GM18907 (cell line): Measurements from ENCODE around the gene EIF4B.
"Not testable (repeated sequence)": the region's sequence is repeated elsewhere in the genome, so short reads cannot be mapped to it uniquely, and the experiment has no call there.

ENCODE experiments used
- ATAC-seq: cut with Tn5 transposase; IDR thresholded peaks from one replicate; pipeline ENCODE4 v1.9.1; 2021; ENCODE audit warnings: mild to moderate bottlenecking, moderate library complexity; ENCODE audit not compliant: unreplicated experiment

The EIF4B gene, protein sequence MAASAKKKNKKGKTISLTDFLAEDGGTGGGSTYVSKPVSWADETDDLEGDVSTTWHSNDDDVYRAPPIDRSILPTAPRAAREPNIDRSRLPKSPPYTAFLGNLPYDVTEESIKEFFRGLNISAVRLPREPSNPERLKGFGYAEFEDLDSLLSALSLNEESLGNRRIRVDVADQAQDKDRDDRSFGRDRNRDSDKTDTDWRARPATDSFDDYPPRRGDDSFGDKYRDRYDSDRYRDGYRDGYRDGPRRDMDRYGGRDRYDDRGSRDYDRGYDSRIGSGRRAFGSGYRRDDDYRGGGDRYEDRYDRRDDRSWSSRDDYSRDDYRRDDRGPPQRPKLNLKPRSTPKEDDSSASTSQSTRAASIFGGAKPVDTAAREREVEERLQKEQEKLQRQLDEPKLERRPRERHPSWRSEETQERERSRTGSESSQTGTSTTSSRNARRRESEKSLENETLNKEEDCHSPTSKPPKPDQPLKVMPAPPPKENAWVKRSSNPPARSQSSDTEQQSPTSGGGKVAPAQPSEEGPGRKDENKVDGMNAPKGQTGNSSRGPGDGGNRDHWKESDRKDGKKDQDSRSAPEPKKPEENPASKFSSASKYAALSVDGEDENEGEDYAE

DNA sequence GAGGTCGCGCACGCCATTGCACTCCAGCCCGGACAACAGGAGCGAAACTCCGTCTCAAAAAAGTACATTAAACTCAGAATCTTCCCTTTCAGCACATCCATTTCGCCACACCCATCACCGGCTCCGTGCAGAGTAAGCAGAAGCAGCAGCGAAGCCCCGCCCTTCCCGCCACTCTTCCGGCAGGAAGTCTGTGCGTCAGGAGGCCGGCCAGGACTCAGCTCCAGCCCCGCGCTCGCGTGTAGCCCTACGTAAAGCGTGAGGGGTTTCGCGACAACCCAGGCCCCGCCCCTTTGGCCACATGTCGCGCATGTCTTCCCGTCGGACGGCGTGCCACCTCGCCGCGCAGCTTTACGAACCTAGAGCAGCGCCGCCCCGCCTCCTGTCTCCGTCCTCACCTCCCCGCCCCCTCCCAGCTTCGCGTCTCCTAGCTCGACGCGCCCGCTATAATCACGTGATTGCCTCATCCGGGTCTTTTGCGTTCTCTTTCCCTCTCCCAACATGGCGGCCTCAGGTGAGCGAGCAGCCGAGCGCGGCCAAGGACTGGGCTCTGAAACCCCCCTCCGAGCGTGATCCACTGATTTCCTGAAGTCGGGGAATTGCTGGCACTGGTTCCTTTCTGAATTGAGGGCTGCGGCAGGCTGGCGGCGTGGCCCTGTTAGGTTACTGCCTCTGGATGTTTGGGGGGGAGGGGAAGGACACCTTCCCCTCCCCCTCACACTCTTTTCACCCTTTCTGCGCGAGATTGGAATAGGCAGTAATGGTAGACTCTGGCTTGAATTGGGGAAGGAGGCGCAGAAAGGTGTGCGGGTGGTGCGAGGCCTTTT lies at the start of gene EIF4B:
Gene EIF4B, plus strand, starts transcription at position 471 of the 824 bp plus-strand sequence. Its CDS starts 28 bp downstream, at position 499.
- peak; percentile 93 for ATAC-seq

DNA sequence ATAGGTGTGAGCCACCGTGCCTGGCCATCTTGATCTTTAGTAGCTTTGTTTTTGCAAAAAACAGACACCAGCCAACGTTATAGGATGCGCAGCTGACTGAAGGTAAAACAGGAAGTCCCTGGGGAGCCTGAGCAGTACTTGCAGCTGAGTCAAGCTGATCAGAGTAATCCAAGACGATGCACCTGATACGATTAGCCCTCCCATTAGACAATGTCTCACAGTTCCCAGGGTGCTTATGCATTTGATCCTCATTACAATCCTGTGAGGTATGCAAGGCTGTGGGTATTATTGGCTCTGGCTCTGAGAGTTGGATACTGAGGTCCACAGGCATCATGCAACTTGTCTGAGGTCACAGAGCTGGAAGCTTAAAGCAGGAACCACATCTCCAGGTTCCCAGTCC lies 49.3 kb upstream of the EIF4B start:
- ATAC-seq, result no peak

DNA sequence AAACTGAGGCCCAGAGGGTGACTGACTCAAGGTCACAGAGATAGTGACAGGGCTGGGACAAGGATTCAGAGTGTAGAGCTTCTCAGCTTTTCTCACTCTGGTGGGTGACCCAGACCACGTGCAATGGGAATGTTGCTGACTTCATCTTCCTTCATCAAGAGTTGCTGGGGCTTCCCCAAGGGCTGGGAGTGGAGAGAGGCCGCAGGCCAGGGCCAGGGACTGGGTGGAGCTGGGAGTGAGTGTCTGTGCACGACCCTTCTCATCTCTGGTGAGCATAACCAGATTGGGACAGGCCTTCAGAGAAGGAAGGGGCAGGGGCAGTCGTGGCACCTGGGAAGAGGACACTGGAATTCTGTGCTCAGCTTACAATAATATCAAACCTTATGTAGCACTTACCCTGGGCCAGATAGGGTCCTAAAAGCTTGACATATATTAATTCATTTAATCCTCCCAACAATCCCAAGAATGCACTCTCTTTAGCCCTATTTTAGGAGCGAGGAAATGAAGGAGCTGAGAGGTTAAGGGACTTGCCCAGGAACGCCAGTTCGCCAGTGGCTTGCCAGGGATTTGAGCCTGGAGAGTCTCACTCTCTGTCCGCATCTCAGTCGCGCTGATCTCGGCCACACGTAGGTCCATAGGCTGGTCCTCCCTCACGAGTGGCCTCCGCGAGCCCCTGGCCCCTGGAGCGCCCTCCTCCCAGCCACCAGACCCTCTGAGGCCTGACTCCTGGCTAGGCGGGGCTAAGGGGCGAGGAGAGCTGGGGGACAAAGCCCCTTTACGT lies 41.5 kb upstream of the EIF4B start:
- no peak for ATAC-seq

DNA sequence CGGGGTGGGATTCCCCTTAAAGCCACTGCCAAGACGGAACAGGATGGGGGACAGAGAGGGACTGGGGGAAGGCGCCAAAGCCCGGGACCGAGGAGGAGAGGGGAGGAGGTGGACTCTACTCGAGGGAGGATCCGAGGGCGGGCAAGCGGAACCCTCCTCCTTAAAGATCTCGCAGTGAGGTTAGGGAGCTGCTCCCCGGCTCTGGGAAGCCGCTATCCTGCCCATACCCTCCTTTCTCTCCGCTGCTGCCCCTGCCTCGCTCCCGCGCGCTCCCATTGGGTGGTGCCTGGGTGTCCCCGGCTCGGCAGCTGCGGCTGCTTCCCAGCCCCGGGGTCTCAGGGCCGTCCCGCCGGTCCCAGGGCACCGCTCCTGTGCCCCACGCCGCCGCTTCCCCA lies 40.9 kb upstream of the EIF4B start:
- ATAC-seq, result no peak

DNA sequence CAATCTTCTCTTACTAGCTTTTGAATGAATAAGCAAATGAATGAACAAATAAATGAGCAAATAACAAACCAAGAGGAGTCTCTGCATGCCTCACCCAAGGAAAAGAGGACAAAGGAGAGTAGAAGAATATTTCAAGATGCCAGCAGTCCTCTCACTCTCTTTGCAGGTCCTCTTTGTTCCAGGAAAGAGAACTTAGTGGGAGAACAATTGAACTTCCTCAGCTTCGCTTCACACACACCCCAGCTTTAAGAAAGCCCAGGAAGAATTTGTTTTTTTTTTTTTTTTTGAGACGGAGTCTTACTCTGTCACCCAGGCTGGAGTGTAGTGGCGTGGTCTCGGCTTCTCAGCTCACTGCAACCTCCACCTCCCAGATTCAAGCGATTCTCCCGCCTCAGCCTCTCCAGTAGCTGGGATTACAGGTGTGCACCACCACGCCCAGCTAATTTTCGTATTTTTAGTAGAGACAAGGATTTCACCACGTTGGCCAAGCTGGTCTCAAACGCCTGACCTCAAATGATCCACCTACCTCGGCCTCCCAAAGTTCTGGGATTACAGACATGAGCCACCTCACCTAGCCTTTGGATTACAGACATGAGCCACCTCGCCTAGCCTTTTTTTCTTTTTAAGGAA lies 37.0 kb upstream of the EIF4B start:
- no peak for ATAC-seq

DNA sequence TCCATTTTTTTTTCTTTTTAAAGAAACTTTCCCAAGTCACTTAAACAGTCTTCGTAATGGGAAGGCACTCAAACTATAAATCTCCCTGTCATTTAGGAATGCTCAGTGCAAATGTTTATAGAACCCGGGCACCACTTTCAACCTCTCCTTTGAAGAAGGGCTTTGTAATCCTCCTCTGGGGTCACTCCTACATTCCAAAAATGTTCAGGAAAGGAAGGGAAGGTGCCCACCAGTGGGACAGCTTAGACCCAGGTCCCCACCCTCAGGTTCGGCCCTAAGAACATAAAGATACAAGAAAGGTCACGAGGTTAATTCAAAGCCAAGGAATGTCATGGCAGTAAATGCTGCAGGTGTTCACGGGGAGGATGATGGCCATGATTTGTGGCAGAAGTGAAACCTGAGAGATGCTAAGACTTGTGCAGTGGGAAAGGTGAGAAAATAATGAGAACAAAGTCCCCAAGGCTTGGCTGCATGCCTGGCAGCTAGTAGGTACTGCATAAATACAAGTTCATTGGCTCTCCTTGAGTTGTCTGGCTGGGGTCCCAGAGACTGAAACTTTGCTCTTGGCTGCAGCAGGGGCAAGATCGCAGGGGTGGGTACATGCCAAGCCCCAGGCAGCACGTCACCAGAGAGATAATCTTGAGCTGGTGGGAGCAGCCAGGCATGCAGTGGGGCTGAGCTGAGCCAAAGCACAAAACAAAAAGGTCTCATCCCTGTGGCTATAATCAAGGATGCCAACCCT lies 36.3 kb upstream of the EIF4B start:
- no peak for ATAC-seq

DNA sequence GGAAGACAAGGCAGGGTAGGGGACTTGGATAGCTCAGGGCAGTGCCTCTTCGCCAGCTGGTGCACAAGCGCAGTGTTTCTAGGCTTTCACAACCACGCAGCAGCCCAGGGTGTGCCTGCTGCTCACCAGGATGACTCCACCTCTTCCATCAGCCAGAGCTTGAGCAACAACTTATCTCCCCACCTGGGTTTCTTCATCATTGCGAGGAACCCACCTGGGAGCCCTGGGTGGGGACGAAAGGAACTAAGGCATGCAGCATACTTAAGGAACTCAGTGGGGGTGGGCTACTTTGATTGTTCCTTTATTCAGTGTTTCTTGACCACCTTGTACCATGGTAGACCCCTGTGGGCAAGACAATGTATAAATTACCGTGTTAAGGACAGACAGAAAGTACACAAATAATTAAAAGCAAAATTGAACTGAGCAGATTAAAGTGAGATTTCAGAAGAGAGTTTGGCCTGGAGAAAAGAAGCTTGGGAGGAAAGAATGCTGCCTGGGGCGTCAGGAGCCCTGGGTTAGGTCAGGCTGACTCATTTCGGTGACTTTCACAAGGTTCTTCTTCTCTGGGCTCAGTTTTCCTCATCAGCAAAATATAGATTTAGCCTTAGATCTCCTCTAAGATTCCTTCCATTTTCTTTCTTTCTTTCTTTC lies 34.5 kb upstream of the EIF4B start:
- ATAC-seq, result no peak

DNA sequence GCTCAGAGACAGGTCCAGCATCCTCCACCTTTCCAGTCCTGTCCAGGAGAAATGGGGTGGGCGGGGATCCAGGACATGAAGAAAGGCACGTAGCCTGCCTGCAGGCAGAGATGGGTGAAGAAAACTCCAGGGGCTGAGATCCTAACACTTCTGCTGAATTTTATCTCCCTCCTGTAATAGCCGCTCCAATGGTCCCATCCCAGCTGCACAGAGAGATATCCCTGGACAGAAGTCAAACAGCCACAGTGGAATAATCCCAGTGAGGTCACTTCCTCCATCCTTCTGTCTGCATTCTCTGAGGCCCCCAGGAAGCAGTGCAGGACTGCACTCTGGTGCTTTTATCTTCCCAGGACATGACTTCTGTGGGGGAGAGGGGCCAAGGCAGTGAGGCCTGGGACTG lies 31.1 kb upstream of the EIF4B start:
- ATAC-seq, result no peak

DNA sequence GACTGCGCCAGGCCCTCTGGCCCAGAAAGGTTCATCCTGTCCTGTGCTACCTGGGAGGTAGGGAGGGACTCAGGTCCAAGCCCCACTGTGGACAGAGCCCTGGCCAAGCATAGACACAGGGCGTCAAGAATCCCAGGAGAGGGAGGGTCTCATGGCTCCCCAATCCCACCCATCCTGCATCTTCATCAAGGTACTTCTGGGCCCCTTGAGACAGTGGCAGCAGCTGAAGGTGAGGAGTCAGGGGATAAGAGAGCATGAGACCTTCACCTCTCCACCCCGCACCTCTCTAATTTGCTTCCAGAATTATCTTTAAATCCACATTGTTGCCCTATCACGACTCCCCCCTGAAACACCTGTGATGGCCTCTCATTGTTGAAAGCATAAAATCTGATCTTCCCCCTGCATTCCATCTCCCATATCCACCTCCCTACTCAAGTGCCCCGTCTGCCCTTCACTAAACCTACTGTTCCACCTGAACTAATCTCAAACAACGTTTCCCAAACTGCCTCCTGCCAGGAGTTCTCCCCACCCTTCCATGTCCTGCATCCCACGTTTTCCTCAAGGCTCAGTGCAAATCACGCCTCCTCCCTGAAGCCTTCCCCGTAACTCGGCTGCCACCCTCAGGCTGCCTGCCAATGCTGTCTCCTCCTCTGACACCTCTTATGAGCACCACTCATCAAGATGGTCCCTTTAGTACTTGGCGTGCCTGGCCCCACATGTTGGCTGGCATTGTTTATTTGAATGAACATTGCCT lies 30.3 kb upstream of the EIF4B start:
- ATAC-seq, result no peak

DNA sequence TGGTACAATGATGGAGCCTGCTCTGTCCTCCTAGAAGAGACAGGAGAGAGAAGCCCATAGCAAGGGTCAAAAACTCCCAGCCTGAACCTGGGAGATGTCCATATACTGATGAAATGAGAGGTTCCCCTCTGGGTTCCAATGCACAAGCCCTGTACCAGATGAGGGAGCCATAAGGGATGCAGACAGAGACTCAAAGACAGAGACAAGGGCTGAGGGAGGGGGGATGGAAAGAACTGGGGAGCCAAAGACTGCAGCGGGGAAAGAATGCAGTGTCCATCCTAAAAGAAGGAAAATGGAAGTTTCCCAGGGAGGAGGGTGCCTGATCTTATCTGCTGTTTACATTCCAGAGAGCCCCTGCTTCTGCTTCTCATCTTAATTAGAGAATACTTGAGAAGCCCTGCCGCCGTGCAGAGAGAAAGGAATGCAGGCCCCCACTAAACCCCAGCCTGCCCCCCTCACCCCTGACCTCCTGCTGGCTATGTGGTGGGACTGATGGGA lies 29.6 kb upstream of the EIF4B start:
- no peak for ATAC-seq

DNA sequence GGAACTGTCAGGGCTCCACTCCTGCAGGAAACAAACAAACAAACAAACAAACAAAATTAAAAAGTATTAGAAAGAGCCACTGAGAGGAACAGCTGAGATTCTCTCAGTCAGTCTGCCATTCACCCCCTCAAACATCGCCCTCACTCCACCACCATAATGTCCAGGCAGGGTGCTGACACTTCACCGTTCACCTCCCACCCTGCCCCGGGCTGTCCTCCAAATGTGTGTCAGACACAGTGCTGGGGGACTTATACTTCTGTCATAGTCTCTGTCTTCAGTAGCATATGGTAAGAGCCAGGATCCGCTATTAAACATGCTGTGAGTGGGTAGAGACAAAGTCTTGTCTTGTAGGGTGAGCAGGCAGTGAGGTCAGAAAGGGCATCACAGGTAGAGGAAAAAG lies 29.1 kb upstream of the EIF4B start:
- no peak for ATAC-seq

DNA sequence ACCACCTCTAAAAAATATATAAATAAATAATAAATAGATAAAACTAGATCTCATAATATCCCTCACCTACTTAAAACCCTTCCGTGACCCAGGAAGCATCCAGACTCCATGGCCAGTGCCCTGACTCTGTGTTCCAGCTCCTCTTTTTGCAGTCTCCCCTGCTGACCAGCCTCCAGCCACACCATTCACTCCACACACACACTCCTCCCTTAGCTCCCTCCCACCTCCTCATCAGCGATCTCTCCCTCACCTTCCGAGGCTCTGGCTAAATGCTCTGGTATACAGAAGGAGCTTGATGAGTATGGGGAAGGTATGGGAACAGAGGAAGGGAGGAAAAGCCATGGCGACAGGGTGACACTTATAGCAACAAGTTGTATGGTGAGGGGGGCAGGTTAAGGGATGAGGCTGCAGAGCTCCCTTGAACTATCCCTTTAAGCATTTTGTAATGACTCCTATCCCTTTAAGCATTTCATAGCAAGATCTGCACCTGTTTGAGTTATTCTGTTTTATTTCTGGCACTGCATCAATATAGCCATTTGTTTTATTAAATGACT lies 26.1 kb upstream of the EIF4B start:
- no peak for ATAC-seq

DNA sequence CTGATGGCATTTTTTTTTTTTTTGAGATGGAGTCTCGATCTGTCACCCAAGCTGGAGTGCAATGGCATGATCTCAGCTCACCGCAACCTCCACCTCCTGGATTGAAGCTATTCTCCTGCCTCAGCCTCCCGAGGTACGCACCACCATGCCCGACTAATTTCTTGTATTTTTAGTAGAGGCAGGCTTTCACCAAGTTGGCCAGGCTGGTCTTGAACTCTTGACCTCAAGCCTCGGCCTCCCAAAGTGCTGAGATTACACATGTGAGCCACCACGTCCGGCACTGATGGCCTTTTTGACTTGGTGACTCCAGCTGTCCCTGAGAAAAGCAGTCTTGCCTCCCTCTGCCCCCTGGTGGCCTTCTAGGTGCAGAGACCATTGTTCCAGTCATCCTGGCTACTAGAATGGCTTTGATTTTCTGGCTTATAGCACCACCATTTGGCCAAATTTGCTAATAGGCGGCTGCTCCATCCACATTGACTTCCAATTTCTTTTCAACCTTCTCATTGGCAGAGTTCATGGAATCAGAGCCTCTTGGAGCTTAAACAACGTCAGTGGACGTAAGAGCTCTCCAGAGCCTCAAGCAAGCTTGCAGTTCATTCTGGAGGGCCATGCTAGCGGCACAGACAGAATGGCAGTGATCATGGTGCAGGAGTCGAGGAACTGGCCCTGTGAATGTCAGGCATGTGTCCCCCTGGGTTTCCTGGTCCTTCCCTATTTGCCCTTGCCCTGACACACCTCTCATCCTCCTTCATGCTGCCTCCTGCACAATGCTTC lies 25.4 kb upstream of the EIF4B start:
- peak; percentile 76 for ATAC-seq

DNA sequence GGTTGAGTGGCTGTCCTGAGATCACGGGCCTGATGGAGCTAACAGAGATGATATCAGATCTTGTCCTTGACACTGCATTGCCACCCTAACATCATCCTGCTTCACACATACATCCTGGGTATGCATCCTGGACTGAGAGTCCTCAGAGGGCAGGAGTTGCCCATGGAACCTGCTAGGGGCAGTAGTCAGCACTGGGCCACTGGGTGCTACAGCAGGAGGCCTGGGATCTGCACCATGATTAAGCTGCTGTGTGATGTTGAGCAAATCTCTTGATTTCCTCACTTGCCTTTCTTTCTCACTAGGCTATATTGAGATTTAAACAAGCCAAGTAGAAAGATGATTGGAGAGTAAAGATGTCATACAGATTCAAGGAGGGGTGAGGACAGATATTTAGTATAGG lies 22.1 kb upstream of the EIF4B start:
- no peak for ATAC-seq

DNA sequence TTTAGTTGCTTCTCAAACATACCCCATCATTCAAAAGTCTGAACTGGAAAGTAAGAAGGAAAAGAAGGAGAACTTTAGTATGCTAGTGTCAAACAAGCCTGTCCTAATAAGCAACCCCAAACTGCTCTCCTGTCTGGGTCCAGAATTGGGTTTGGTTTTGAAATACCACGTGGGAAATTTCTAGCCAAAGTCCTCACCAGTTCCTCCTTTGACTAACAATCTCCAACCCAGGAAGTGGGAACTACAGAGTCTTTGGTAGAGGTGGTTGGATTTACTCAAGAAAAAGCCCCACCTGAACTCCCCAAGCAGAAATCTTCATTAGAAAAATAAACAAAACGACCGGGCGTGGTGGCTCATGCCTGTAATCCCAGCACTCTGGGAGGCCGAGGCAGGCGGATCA lies 17.4 kb upstream of the EIF4B start:
- ATAC-seq, result no peak

DNA sequence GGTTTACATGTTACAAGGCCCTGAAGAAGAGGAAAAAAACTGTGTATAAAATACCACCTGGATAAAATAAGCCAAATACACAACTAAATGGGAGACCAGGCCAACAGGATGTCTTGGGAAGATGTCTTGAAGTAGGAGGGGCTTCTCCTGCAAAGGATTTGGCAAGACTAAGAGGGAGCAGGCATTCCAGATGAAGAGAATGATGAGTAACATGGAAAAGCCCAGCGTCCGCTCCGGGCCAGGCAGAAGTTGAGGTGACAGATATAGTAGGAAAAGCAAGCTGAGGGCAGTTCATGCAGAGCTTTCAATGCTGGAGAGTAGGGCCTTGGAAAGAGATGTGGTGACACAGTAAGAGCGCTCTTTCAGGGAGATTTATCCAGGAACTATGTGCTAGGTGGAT lies 16.1 kb upstream of the EIF4B start:
- no peak for ATAC-seq

DNA sequence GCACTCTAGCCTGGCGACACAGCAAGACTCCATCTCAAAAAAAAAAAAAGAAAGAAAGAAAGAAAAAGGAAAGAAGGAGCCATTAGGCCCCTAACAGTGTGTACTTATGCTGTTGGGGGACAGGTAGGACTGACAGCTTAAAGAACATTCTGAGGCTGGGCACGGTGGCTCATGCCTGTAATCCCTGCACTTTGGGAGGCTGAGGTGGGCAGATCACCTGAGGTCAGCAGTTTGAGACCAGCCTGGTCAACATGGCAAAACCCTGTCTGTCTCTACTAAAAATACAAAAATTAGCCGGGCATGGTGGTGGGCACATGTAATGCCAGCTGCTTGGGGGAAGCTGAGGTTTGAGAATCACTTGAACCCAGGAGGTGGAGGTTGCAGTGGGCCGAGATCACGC lies 14.0 kb upstream of the EIF4B start:
- not testable (repeated sequence) for ATAC-seq
